HEK293 (cell line): ENCODE measurements around the gene MMP25.
A peak's percentile ranks its signal among the peaks of the same experiment; 100 is the strongest.

Experiments
- HIC1 ChIP-seq: fragments of 450-650 bp; formaldehyde crosslinking; IDR thresholded peaks from 2 replicates; pipeline ENCODE4 v1.5.1; 2016; ENCODE audit warnings: missing biosample characterization, missing genetic modification characterization
- OVOL3 ChIP-seq: fragments of 450-650 bp; formaldehyde crosslinking; IDR thresholded peaks from 2 replicates; pipeline ENCODE4 v1.5.1; 2016; ENCODE audit warnings: missing biosample characterization, missing genetic modification characterization
- PBX3 ChIP-seq: sonication (generic); formaldehyde crosslinking; IDR thresholded peaks from 2 replicates; pipeline ENCODE4 v1.8.1; 2022; ENCODE audit warnings: mild to moderate bottlenecking, moderate library complexity, missing genetic modification reagents
- ZBTB8A ChIP-seq: fragments of 450-650 bp; formaldehyde crosslinking; IDR thresholded peaks from 2 replicates; pipeline ENCODE4 v1.5.1; 2016; ENCODE audit warnings: missing biosample characterization, missing genetic modification characterization
- ZFP37 ChIP-seq: fragments of 450-650 bp; formaldehyde crosslinking; IDR thresholded peaks from 2 replicates; pipeline ENCODE4 v1.5.1; 2016; ENCODE audit warnings: missing biosample characterization, missing genetic modification characterization
- ZNF184 ChIP-seq: fragments of 450-650 bp; IDR thresholded peaks from 2 replicates; pipeline ENCODE4 v1.5.1; 2018; ENCODE audit warnings: missing biosample characterization, mild to moderate bottlenecking, missing genetic modification characterization
- ZNF223 ChIP-seq: fragments of 450-650 bp; formaldehyde crosslinking; IDR thresholded peaks from 2 replicates; pipeline ENCODE4 v1.5.1; 2016; ENCODE audit warnings: missing biosample characterization, missing genetic modification characterization
- ZNF24 ChIP-seq: fragments of 450-650 bp; formaldehyde crosslinking; IDR thresholded peaks from 2 replicates; pipeline ENCODE4 v1.5.1; 2016; ENCODE audit warnings: missing biosample characterization, missing genetic modification characterization
- ZNF280D ChIP-seq: fragments of 450-650 bp; formaldehyde crosslinking; IDR thresholded peaks from 2 replicates; pipeline ENCODE4 v1.5.1; 2016; ENCODE audit warnings: missing biosample characterization, missing genetic modification characterization
- ZNF501 ChIP-seq: fragments of 450-650 bp; formaldehyde crosslinking; IDR thresholded peaks from 2 replicates; pipeline ENCODE4 v1.5.1; 2016; ENCODE audit warnings: missing biosample characterization, missing genetic modification characterization
- ZNF600 ChIP-seq: fragments of 450-650 bp; formaldehyde crosslinking; IDR thresholded peaks from 2 replicates; pipeline ENCODE4 v1.5.1; 2016; ENCODE audit warnings: missing biosample characterization, missing genetic modification characterization
- ZNF629 ChIP-seq: fragments of 450-650 bp; formaldehyde crosslinking; IDR thresholded peaks from 2 replicates; pipeline ENCODE4 v1.5.1; 2017; ENCODE audit warnings: missing biosample characterization, missing genetic modification characterization
- ZNF76 ChIP-seq: fragments of 450-650 bp; formaldehyde crosslinking; IDR thresholded peaks from 2 replicates; pipeline ENCODE4; 2016; ENCODE audit warnings: low read depth, missing biosample characterization, missing genetic modification characterization, borderline replicate concordance
- ZNF768 ChIP-seq: fragments of 450-650 bp; formaldehyde crosslinking; IDR thresholded peaks from 2 replicates; pipeline ENCODE4 v1.5.1; 2018; ENCODE audit warnings: missing biosample characterization, mild to moderate bottlenecking, missing genetic modification characterization
- ZNF837 ChIP-seq: fragments of 450-650 bp; formaldehyde crosslinking; IDR thresholded peaks from 2 replicates; pipeline ENCODE4 v1.5.1; 2016; ENCODE audit warnings: missing biosample characterization, missing genetic modification characterization
- TF ChIP-seq, protein P1 (sequence below): fragments of 450-650 bp; formaldehyde crosslinking; IDR thresholded peaks from 2 replicates; pipeline ENCODE4 v1.5.1; 2016; ENCODE audit warnings: missing biosample characterization, missing genetic modification characterization
- TF ChIP-seq, protein P2 (sequence below): fragments of 450-650 bp; formaldehyde crosslinking; IDR thresholded peaks from 2 replicates; pipeline ENCODE4 v1.5.1; 2016; ENCODE audit warnings: missing biosample characterization, missing genetic modification characterization, borderline replicate concordance
- TF ChIP-seq, protein P3 (sequence below): fragments of 450-650 bp; formaldehyde crosslinking; IDR thresholded peaks from 2 replicates; pipeline ENCODE4 v1.5.1; 2017; ENCODE audit warnings: missing biosample characterization, missing genetic modification characterization
- TF ChIP-seq, protein P4 (sequence below): fragments of 450-650 bp; formaldehyde crosslinking; IDR thresholded peaks from 2 replicates; pipeline ENCODE4 v1.5.0; 2017; ENCODE audit warnings: missing biosample characterization, missing genetic modification characterization, borderline replicate concordance

Gene MMP25

GRCh38 chr16:3106205-3106928 lies 60.0 kb downstream of the MMP25 start (continued):
- TF ChIP-seq, protein P1, sequence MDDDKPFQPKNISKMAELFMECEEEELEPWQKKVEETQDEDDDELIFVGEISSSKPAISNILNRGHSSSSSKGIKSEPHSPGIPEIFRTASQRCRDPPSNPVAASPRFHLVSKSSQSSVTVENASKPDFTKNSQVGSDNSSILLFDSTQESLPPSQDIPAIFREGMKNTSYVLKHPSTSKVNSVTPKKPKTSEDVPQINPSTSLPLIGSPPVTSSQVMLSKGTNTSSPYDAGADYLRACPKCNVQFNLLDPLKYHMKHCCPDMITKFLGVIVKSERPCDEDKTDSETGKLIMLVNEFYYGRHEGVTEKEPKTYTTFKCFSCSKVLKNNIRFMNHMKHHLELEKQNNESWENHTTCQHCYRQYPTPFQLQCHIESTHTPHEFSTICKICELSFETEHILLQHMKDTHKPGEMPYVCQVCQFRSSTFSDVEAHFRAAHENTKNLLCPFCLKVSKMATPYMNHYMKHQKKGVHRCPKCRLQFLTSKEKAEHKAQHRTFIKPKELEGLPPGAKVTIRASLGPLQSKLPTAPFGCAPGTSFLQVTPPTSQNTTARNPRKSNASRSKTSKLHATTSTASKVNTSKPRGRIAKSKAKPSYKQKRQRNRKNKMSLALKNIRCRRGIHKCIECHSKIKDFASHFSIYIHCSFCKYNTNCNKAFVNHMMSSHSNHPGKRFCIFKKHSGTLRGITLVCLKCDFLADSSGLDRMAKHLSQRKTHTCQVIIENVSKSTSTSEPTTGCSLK (tag by site-specific recombination) = no peak
- TF ChIP-seq ZNF24 (tag by site-specific recombination) = peak; percentile 45; the same call in 1 of the 2 replicates
- peak; percentile 73 for TF ChIP-seq ZBTB8A (tag by site-specific recombination)
- no peak for TF ChIP-seq ZNF768 (tag by site-specific recombination)
- peak; percentile 60; the same call in 1 of the 2 replicates for TF ChIP-seq ZNF600 (tag by site-specific recombination)
- TF ChIP-seq ZFP37 (tag by site-specific recombination) = peak; percentile 80
- peak; percentile 56; the same call in 1 of the 2 replicates for TF ChIP-seq ZNF76 (tag by site-specific recombination)
- no peak for TF ChIP-seq ZNF280D (tag by site-specific recombination)
- TF ChIP-seq, protein P2, sequence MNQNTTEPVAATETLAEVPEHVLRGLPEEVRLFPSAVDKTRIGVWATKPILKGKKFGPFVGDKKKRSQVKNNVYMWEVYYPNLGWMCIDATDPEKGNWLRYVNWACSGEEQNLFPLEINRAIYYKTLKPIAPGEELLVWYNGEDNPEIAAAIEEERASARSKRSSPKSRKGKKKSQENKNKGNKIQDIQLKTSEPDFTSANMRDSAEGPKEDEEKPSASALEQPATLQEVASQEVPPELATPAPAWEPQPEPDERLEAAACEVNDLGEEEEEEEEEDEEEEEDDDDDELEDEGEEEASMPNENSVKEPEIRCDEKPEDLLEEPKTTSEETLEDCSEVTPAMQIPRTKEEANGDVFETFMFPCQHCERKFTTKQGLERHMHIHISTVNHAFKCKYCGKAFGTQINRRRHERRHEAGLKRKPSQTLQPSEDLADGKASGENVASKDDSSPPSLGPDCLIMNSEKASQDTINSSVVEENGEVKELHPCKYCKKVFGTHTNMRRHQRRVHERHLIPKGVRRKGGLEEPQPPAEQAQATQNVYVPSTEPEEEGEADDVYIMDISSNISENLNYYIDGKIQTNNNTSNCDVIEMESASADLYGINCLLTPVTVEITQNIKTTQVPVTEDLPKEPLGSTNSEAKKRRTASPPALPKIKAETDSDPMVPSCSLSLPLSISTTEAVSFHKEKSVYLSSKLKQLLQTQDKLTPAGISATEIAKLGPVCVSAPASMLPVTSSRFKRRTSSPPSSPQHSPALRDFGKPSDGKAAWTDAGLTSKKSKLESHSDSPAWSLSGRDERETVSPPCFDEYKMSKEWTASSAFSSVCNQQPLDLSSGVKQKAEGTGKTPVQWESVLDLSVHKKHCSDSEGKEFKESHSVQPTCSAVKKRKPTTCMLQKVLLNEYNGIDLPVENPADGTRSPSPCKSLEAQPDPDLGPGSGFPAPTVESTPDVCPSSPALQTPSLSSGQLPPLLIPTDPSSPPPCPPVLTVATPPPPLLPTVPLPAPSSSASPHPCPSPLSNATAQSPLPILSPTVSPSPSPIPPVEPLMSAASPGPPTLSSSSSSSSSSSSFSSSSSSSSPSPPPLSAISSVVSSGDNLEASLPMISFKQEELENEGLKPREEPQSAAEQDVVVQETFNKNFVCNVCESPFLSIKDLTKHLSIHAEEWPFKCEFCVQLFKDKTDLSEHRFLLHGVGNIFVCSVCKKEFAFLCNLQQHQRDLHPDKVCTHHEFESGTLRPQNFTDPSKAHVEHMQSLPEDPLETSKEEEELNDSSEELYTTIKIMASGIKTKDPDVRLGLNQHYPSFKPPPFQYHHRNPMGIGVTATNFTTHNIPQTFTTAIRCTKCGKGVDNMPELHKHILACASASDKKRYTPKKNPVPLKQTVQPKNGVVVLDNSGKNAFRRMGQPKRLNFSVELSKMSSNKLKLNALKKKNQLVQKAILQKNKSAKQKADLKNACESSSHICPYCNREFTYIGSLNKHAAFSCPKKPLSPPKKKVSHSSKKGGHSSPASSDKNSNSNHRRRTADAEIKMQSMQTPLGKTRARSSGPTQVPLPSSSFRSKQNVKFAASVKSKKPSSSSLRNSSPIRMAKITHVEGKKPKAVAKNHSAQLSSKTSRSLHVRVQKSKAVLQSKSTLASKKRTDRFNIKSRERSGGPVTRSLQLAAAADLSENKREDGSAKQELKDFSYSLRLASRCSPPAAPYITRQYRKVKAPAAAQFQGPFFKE = no peak
- peak; percentile 83 for TF ChIP-seq HIC1 (tag by site-specific recombination)
- 0 out of 2 replicates have a peak, but pooled peaks have one; percentile 15 for TF ChIP-seq ZNF184 (tag by site-specific recombination)
- TF ChIP-seq, protein P3, sequence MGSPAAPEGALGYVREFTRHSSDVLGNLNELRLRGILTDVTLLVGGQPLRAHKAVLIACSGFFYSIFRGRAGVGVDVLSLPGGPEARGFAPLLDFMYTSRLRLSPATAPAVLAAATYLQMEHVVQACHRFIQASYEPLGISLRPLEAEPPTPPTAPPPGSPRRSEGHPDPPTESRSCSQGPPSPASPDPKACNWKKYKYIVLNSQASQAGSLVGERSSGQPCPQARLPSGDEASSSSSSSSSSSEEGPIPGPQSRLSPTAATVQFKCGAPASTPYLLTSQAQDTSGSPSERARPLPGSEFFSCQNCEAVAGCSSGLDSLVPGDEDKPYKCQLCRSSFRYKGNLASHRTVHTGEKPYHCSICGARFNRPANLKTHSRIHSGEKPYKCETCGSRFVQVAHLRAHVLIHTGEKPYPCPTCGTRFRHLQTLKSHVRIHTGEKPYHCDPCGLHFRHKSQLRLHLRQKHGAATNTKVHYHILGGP (tag by site-specific recombination) = no peak
- TF ChIP-seq ZNF501 (tag by site-specific recombination) = 0 out of 2 replicates have a peak, but pooled peaks have one; percentile 66
- no peak for TF ChIP-seq ZNF223 (tag by site-specific recombination)
- TF ChIP-seq OVOL3 (tag by site-specific recombination) = no peak
- TF ChIP-seq ZNF837 (tag by site-specific recombination) = no peak
- TF ChIP-seq ZNF629 = peak; percentile 56; the same call in 1 of the 2 replicates
- TF ChIP-seq PBX3 (CRISPR knock-in tag) = peak; percentile 86; the same call in 1 of the 2 replicates
- TF ChIP-seq, protein P4, sequence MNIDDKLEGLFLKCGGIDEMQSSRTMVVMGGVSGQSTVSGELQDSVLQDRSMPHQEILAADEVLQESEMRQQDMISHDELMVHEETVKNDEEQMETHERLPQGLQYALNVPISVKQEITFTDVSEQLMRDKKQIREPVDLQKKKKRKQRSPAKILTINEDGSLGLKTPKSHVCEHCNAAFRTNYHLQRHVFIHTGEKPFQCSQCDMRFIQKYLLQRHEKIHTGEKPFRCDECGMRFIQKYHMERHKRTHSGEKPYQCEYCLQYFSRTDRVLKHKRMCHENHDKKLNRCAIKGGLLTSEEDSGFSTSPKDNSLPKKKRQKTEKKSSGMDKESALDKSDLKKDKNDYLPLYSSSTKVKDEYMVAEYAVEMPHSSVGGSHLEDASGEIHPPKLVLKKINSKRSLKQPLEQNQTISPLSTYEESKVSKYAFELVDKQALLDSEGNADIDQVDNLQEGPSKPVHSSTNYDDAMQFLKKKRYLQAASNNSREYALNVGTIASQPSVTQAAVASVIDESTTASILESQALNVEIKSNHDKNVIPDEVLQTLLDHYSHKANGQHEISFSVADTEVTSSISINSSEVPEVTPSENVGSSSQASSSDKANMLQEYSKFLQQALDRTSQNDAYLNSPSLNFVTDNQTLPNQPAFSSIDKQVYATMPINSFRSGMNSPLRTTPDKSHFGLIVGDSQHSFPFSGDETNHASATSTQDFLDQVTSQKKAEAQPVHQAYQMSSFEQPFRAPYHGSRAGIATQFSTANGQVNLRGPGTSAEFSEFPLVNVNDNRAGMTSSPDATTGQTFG = 0 out of 2 replicates have a peak, but pooled peaks have one; percentile 14
